GM23338 (cell line): Measurements from ENCODE around the gene DIDO1.

ENCODE experiments used
- CTCF ChIP-seq, 2 experiments: fragments of 200-600 bp in 1 of 2; sonication (generic) in 1 of 2; conservative IDR thresholded peaks; 2 replicates each; pipeline versions ENCODE4 v1.5.1 to v1.6.1; 2016 to 2017; ENCODE audit warnings: antibody characterized with exemption in 2 of 2, low read depth in 2 of 2, mild to moderate bottlenecking in 2 of 2, moderate library complexity in 1 of 2
- EZH2 ChIP-seq: fragments of 200-600 bp; sonication (generic); IDR thresholded peaks from one replicate; pipeline ENCODE4 v1.8.0; 2017; ENCODE audit warnings: antibody characterized with exemption, mild to moderate bottlenecking, low read depth; ENCODE audit not compliant: unreplicated experiment
- STAT1 ChIP-seq: IDR thresholded peaks from one replicate; pipeline ENCODE4 v1.6.1; 2016; ENCODE audit warnings: antibody characterized with exemption; ENCODE audit not compliant: unreplicated experiment

GRCh38 chr20:62929051-62929538, 2.8 kb upstream of the DIDO1 start:
- TF ChIP-seq CTCF (conservative IDR thresholded peaks at IDR 0.05; ENCODE audit: low read depth in 2 of 2) (no peak), STAT1 (no peak), EZH2 (no peak)
